Caco-2 (cell line): ENCODE measurements around the gene PID1. TPM values are rescaled to one million over a fixed set of nuclear protein-coding genes. Genes with fewer than 3 reads are reported as not detected.

Experiments
- BruUV-seq: library from RNA; stranded (reverse); fragments of 400-500 nt; replicated peaks from 2 replicates; lab custom pipeline; 2021; lab: Mats Ljungman, UMichigan
- CTCF ChIA-PET: fragments of 300-600 bp; sonication (Branson Sonifier 250); formaldehyde crosslinking; loops from one replicate; lab custom pipeline; 2022; ENCODE audit warnings: antibody characterized with exemption; lab: Charles Lee
- POLR2A ChIA-PET: fragments of 300-600 bp; sonication (Branson Sonifier 250); formaldehyde crosslinking; loops from one replicate; lab custom pipeline; 2022; ENCODE audit warnings: antibody characterized with exemption; lab: Charles Lee
- DNase-seq, 2 experiments: peaks; one replicate each; pipeline versions ENCODE4 v3.0.0 to v3.0.0-alpha.2; 2020 to 2022
- H3K27me3 ChIP-seq: replicated peaks from 2 replicates; pipeline ENCODE4 v1.6.0; 2011; ENCODE audit warnings: low read length; ENCODE audit not compliant: control insufficient read depth, insufficient read depth
- H3K36me3 ChIP-seq: 2 replicates; pipeline ENCODE4 v1.5.1; 2011; ENCODE audit warnings: low read length; ENCODE audit not compliant: control insufficient read depth, insufficient read depth
- H3K4me1 ChIP-seq: fragments of 250-450 bp; sonication (Bioruptor Pico); 2 replicates; pipeline ENCODE4 v1.5.1; 2020; ENCODE audit warnings: mild to moderate bottlenecking
- H3K4me3 ChIP-seq: 2 replicates; pipeline ENCODE4 v1.5.1; 2011; ENCODE audit warnings: low read depth, mild to moderate bottlenecking, control low read depth, low read length
- H3K9me3 ChIP-seq: fragments of 250-450 bp; sonication (Bioruptor Pico); 2 replicates; pipeline ENCODE4 v1.5.1; 2020; ENCODE audit warnings: mild to moderate bottlenecking, moderate library complexity
- H3K27ac Mint-ChIP-seq: one replicate; pipeline ENCODE4 v1.8.0; 2022; ENCODE audit warnings: mixed read lengths; ENCODE audit not compliant: unreplicated experiment
- H3K27me3 Mint-ChIP-seq: one replicate; pipeline ENCODE4 v1.8.0; 2022; ENCODE audit warnings: mixed read lengths; ENCODE audit not compliant: insufficient read depth, unreplicated experiment
- H3K36me3 Mint-ChIP-seq: one replicate; pipeline ENCODE4 v1.8.0; 2022; ENCODE audit warnings: mild to moderate bottlenecking, mixed read lengths; ENCODE audit not compliant: insufficient read depth, unreplicated experiment
- H3K4me1 Mint-ChIP-seq: one replicate; pipeline ENCODE4 v1.8.0; 2022; ENCODE audit warnings: low read depth, mixed read lengths; ENCODE audit not compliant: unreplicated experiment
- H3K4me3 Mint-ChIP-seq: one replicate; pipeline ENCODE4 v1.8.0; 2022; ENCODE audit warnings: mild to moderate bottlenecking, moderate library complexity, mixed read lengths; ENCODE audit not compliant: unreplicated experiment
- H3K9me3 Mint-ChIP-seq: one replicate; pipeline ENCODE4 v1.8.0; 2022; ENCODE audit warnings: mixed read lengths; ENCODE audit not compliant: unreplicated experiment
- CTCF ChIP-seq, 2 experiments: fragments of 200-600 bp in 1 of 2; IDR thresholded peaks; 1 replicate in 1 of 2; 2 replicates in 1 of 2; pipeline versions ENCODE4 v1.5.1 to v1.8.0; 2011 to 2022; ENCODE audit warnings: antibody characterized with exemption in 1 of 2, control low read depth in 1 of 2, inconsistent platforms in 1 of 2, low read depth in 1 of 2, low read length in 1 of 2, mild to moderate bottlenecking in 1 of 2, moderate library complexity in 1 of 2; ENCODE audit not compliant: insufficient read depth in 1 of 2, severe bottlenecking in 1 of 2, unreplicated experiment in 1 of 2
- intact Hi-C: fragments of 100-400 bp; cut with micrococcal nuclease; formaldehyde crosslinking; loops from one replicate; pipeline ENCODE4 v1.10.0; 2022; ENCODE audit not compliant: unreplicated experiment
- total RNA-seq: library from RNA; stranded (reverse); gene quantifications from 2 replicates; pipeline ENCODE4 v1.2.3, GENCODE V29; 2022

Gene PID1
- total RNA-seq, 1 experiment from 2014 or later = 9.8 TPM

GRCh38 chr2:229181641-229182040, 89.4 kb downstream of the PID1 start:
- no peaks in the 10 kb centered on the region for H3K27me3 Mint-ChIP-seq
- intact Hi-C loops = no loop called here

GRCh38 chr2:229180658-229181057, 90.4 kb downstream of the PID1 start:
- peaks cover 10% of the 10 kb centered on the region; the same call in 1 of the 2 replicates for H3K4me1 ChIP-seq
- H3K9me3 ChIP-seq = no peaks in the 10 kb centered on the region
- intact Hi-C loops = no loop called here
- Mint-ChIP-seq H3K27me3 (no peaks in the 10 kb centered on the region), H3K36me3 (no peaks in the 10 kb centered on the region), H3K9me3 (peaks cover 9% of the 10 kb centered on the region), H3K27ac (no peak overlapping the region), H3K4me3 (no peak overlapping the region), H3K4me1 (peaks cover 22% of the 10 kb centered on the region)
- POLR2A ChIA-PET = no interaction called here
- BruUV-seq = no TSS peak
- no peak for TF ChIP-seq CTCF (IDR thresholded peaks at IDR 0.05; ENCODE audit: insufficient read depth in 1 of 2, low read depth in 1 of 2, low read length in 1 of 2, severe bottlenecking in 1 of 2, unreplicated experiment in 1 of 2)
- CTCF ChIA-PET = no interaction called here
- H3K4me3 ChIP-seq = no peak overlapping the region
- no peaks in the 10 kb centered on the region for H3K36me3 ChIP-seq
- no peaks in the 10 kb centered on the region for H3K27me3 ChIP-seq
- DNase-seq = no peak

More at GRCh38 chr2:229181641-229182040, 89.4 kb downstream of the PID1 start:
- H3K27me3 ChIP-seq = no peaks in the 10 kb centered on the region
- Mint-ChIP-seq H3K27ac (no peak overlapping the region), H3K36me3 (no peaks in the 10 kb centered on the region), H3K9me3 (peaks cover 9% of the 10 kb centered on the region), H3K4me1 (peaks cover 22% of the 10 kb centered on the region), H3K4me3 (no peak overlapping the region)
- ChIA-PET POLR2A (no interaction called here), CTCF (no interaction called here)
- H3K36me3 ChIP-seq = no peaks in the 10 kb centered on the region
- BruUV-seq = no TSS peak
- DNase-seq = no peak
- TF ChIP-seq CTCF (IDR thresholded peaks at IDR 0.05; ENCODE audit: insufficient read depth in 1 of 2, low read depth in 1 of 2, low read length in 1 of 2, severe bottlenecking in 1 of 2, unreplicated experiment in 1 of 2) = no peak
- H3K4me1 ChIP-seq = peaks cover 10% of the 10 kb centered on the region; the same call in 1 of the 2 replicates
- no peak overlapping the region for H3K4me3 ChIP-seq
- H3K9me3 ChIP-seq = no peaks in the 10 kb centered on the region

GRCh38 chr2:229179628-229180027, 91.5 kb downstream of the PID1 start:
- Histone ChIP-seq H3K4me3 (no peak overlapping the region), H3K4me1 (peaks cover 10% of the 10 kb centered on the region; the same call in 1 of the 2 replicates), H3K36me3 (no peaks in the 10 kb centered on the region), H3K27me3 (no peaks in the 10 kb centered on the region), H3K9me3 (no peaks in the 10 kb centered on the region)
- Mint-ChIP-seq H3K36me3 (no peaks in the 10 kb centered on the region), H3K27me3 (no peaks in the 10 kb centered on the region), H3K4me1 (peaks cover 22% of the 10 kb centered on the region), H3K27ac (peak overlapping the region; percentile 64), H3K9me3 (peaks cover 9% of the 10 kb centered on the region), H3K4me3 (peak overlapping the region; percentile 16)
- ChIA-PET CTCF (interaction anchor here (1.0 kb wide), 1 partner anchor 16 kb away, joined by 3 read pairs; no protein-coding TSS in a partner anchor), POLR2A (no interaction called here)
- intact Hi-C loops = loop anchor here (2.0 kb wide), 1 partner anchor 19 kb away; no protein-coding TSS in a partner anchor
- peak in 1 of 2 experiments; percentile 24 for DNase-seq
- no peak for TF ChIP-seq CTCF (IDR thresholded peaks at IDR 0.05; ENCODE audit: insufficient read depth in 1 of 2, low read depth in 1 of 2, low read length in 1 of 2, severe bottlenecking in 1 of 2, unreplicated experiment in 1 of 2)
- BruUV-seq = no TSS peak
